GM19328 (cell line): ENCODE results near the gene STK10.

ENCODE experiments used
- ATAC-seq: cut with Tn5 transposase; IDR thresholded peaks from one replicate; pipeline ENCODE4 v1.9.1; 2021; ENCODE audit warnings: mild to moderate bottlenecking, moderate library complexity; ENCODE audit not compliant: unreplicated experiment

STK10 gene

GRCh38 chr5:172144931-172145869 lies 42.8 kb downstream of the STK10 start:
- ATAC-seq, result no peak

DNA sequence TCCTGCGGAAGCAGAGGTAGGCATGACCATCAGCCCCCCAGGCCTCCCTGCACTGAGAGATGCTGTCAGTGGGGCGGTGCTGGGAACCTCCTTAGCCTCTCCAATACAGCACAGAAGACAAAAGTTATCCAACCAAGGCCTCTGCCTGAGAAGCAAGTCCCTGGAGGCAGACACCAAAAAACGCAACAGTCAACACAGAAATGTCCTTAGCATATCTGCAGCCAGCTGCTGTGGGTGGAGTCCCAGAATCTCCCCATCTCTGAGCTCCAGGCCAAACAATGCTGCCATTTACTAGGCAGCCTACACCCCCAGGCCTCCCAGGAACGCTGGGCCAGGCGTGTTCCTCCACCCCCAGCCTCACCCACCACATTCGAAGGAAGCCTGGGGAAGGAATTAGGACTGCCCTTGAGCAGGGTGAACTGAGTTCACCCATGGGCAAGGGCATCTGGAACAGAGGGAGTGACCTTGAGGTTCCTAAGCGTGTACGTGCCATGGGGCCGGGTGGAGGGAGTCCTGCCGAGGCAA lies 43.7 kb downstream of the STK10 start:
- ATAC-seq, result no peak

GRCh38 chr5:172143875-172144274 lies 44.1 kb downstream of the STK10 start:
- no peak for ATAC-seq

GRCh38 chr5:172142709-172143215 lies 45.3 kb downstream of the STK10 start:
- ATAC-seq, result no peak

DNA sequence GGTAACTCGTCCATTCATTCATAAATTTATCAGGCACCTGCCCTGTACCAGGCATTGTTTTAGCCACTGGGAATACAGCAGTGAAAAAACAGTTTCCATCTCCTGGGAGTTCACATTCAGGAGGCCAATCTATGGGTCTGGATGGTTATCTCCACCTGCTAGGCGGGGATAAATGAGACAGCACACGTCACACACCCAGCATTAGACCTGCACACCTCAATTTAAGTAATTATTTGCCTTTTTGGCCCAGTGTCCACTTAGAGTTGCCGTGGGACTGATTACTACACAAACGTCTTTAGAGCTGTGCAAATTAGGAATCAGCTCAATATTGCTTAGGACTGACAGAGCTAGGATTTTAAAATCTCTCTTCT lies 46.1 kb downstream of the STK10 start:
- no peak for ATAC-seq

- ATAC-seq, result no peak
These were observed 47.2 kb downstream of the STK10 start for GRCh38 chr5:172140866-172141265.

- no peak for ATAC-seq
These were observed 47.9 kb downstream of the STK10 start for GRCh38 chr5:172140120-172140519.

GRCh38 chr5:172137046-172137445 lies 51.0 kb downstream of the STK10 start:
- ATAC-seq, result no peak

GRCh38 chr5:172133359-172134029 lies 54.5 kb downstream of the STK10 start:
- ATAC-seq, result no peak

DNA sequence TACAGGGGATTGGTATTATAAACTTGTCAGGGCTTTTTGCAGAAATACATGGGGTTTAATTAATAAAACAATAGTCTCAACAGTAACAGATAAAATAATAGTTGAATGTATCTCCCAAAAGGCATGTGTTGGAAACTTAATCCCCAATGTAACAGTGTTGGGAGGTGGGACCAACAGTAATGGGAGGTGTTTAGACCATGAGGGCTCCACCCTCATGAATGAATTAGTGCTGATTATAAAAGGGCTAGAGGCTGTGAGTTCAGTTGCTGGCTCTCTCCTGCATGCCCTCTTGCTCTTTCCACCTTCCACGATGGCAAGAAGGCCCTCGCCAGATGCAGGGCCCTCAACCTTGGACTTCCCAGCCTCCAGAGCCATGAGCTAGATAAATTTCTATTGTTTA lies 56.3 kb downstream of the STK10 start:
- no peak for ATAC-seq

DNA sequence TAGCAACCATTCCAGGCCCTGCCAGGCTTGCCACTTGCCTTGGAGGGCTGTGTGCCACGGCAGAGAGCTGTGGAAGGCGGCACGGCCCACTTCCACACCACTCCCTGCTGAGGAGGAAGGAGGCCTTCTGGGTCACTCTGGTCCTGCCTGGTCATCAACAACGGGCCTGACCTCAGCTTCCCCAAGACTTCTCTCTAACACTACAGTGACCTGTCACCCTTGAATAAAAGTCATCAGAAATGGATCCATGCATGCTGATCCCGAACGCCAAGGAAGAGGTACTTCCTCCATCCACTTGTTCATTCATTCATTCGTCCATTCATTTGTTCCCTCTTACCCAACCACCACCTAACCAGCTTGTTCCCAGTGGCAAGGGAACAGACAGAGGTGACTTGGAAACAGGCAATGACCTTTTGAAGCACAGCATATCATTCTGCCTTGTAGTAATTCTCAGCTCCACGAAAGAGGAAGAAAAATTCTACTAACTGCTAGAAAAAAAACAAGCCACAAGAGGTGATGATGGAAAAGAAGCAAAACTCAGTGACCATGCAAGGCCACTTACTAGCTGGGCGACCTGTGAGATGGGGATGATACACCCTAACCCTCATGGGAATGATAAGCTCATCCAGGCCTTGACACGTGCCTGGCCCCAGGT lies 58.6 kb downstream of the STK10 start:
- no peak for ATAC-seq

DNA sequence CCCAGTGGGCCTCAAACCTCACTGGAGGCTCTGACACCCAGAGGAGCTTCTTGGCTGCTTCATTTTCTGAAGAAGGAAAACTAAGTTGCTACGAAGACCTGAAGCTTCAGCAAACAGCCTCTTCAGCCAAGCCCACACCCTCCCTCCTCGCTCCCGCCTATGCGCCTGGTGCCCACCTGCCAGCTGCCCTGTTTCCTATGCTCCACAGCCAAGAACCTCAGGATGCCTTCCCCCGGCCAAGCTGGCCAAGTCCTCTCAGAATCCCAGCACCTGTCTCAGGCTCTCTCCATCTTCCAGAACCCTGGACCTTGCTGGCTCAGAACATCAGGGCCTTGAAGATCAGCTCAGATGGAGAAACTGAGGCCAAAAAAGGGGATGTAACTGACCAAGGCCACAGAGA lies 60.4 kb downstream of the STK10 start:
- no peak for ATAC-seq

GRCh38 chr5:172123269-172123692 lies 64.7 kb downstream of the STK10 start:
- no peak for ATAC-seq

- ATAC-seq, result no peak
These were observed 67.9 kb downstream of the STK10 start for GRCh38 chr5:172119921-172120688.

DNA sequence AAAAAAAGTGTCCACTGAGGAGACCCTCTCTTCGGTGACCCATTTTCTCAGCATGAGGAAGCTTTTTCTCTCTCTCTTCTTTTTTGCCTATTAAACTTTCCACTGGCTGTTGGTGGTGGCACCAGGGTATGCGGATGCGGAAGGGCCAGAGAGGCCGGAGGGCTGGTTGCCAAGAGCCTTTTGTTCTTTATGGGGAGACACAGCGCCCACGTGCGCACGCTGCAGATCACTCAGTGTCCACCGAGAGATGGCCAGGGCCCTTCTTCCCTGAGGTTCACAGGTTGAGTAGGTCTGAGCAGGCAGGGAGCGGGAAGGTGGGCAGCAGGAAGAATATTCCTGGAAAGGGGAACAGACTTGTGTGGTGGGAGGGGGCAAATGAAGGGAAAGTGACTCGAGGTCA lies 69.1 kb downstream of the STK10 start:
- no peak for ATAC-seq

GRCh38 chr5:172117977-172118701 lies 69.9 kb downstream of the STK10 start:
- no peak for ATAC-seq

GRCh38 chr5:172115541-172115982 lies 72.5 kb downstream of the STK10 start:
- no peak for ATAC-seq

- ATAC-seq, result peak; percentile 57
These were observed 73.1 kb downstream of the STK10 start for GRCh38 chr5:172114875-172115422.

DNA sequence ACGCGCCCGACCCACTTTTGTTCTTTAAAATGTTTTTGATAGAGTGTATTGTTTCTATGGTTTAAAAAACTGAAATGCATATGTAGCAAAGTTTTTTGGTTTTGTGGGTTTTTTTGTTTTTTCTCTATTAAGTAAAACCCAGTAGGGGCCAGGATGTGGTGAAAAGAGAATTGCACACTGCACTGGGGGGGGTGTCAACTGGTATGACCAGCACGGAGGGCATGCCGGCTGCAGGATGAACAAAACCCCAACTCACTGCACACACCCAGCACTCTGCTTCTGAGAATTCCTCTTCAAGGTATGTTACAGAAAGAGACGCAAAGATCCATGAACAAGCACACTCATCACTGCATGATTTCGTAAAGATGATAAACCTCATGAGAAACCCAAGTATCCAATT lies 75.0 kb downstream of the STK10 start:
- no peak for ATAC-seq

DNA sequence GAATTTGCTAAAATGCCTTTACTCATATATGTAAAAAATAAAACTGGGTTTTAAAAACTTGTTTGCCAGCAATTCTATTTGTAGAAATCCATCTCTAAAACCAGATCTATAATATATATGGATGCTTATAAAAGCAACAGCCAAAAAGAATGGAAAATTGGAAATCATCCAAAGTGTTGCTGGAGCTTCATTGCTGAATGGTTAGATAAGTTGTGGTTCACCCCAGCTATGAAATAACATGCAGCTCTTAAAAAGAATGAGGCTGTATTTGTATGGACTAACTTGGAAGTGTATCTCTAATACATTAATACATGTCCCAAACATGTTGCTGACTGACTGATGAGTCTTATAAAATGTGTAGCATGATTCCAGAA lies 76.2 kb downstream of the STK10 start:
- no peak for ATAC-seq
